ENCODE data around the gene IP6K1.

The IP6K1 gene

GRCh38 chr3:49725906-49726681, 60.2 kb downstream of the IP6K1 start:
- H3K4me1 ChIP-seq, result peaks cover 19 to 40% (median 26%) of the 10 kb centered on the region in 10 experiments
- no peaks in the 10 kb centered on the region for H3K27me3 ChIP-seq
- H3K4me2 ChIP-seq, result no peak overlapping the region
- peaks cover 0 to 60% (median 26%) of the 10 kb centered on the region in 11 experiments; a peak in 20 of 22 replicates for H4K20me1 ChIP-seq
- H3K36me3 ChIP-seq, result peaks cover 66 to 80% (median 74%) of the 10 kb centered on the region in 11 experiments
- H3K9ac ChIP-seq, result peak overlapping the region in 5 of 11 experiments; percentile 7 to 28 (median 15); a peak in 2 of 22 replicates
- peak overlapping the region in 1 of 11 experiments; percentile 5; a peak in 2 of 22 replicates for H3K27ac ChIP-seq
- H3K4me3 ChIP-seq, result no peak overlapping the region
- TF ChIP-seq Cebpa-rat (IDR thresholded peaks at IDR 0.05), result no peak
- no peaks in the 10 kb centered on the region for H3K9me3 ChIP-seq (replicated peaks in 1 of 11)

GRCh38 chr3:49724586-49724985, 61.8 kb downstream of the IP6K1 start:
- H3K27me3 ChIP-seq, result no peaks in the 10 kb centered on the region
- H3K4me1 ChIP-seq, result peaks cover 24 to 49% (median 34%) of the 10 kb centered on the region in 10 experiments
- peak overlapping the region; percentile 89 to 98 (median 94) for H3K9ac ChIP-seq
- peak overlapping the region; percentile 87 to 99 (median 93) for H3K4me2 ChIP-seq
- no peaks in the 10 kb centered on the region for H3K9me3 ChIP-seq (replicated peaks in 1 of 11)
- peak overlapping the region; percentile 65 to 94 (median 84) for H3K27ac ChIP-seq
- H3K4me3 ChIP-seq, result peak overlapping the region; percentile 83 to 100 (median 95)
- H4K20me1 ChIP-seq, result peaks cover 0 to 68% (median 35%) of the 10 kb centered on the region in 11 experiments; a peak in 20 of 22 replicates
- H3K36me3 ChIP-seq, result peaks cover 56 to 73% (median 68%) of the 10 kb centered on the region in 11 experiments
- TF ChIP-seq Cebpa-rat (IDR thresholded peaks at IDR 0.05), result no peak

GRCh38 chr3:49723628-49724551, 62.5 kb downstream of the IP6K1 start, which contains the start of gene GMPPB:
Gene GMPPB, minus strand, starts transcription at chr3:49723951. Its CDS starts 225 bp downstream, at chr3:49723726.
- TF ChIP-seq Cebpa-rat (IDR thresholded peaks at IDR 0.05), result no peak
- Histone ChIP-seq H3K9ac (peak within 1 kb of the TSS; percentile 89 to 98 (median 94)), H3K4me1 (peaks cover 28 to 53% (median 38%) of the 10 kb centered on the region in 10 experiments), H4K20me1 (peaks cover 0 to 73% (median 36%) of the 10 kb centered on the region in 11 experiments; a peak in 20 of 22 replicates), H3K27me3 (no peaks in the 10 kb centered on the region; a peak in 1 of 22 replicates), H3K4me3 (peak within 1 kb of the TSS; percentile 83 to 100 (median 95)), H3K27ac (peak within 1 kb of the TSS; percentile 74 to 94 (median 88)), H3K9me3 (replicated peaks in 1 of 11) (no peaks in the 10 kb centered on the region), H3K36me3 (peaks cover 51 to 68% (median 61%) of the 10 kb centered on the region in 11 experiments), H3K4me2 (peak within 1 kb of the TSS; percentile 93 to 99 (median 99))

DNA sequence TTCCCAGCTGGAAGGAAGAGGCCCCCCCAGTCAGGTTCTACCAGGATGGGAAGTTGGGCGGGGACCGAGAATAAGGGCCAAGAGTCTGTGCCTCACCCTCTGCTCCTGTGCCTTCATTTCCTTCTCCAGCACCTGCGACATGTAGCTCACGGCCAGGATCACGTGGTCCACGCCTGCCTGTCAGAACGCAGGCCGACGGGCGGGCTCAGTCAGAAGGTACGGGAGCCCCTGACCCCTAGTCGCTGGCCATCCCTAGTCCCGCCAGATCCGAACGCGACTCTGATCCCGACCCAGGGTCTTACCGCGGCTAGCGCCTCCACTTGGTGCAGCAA, 63.1 kb downstream of the IP6K1 start:
- H3K9me3 ChIP-seq (replicated peaks in 1 of 11), result no peaks in the 10 kb centered on the region

DNA sequence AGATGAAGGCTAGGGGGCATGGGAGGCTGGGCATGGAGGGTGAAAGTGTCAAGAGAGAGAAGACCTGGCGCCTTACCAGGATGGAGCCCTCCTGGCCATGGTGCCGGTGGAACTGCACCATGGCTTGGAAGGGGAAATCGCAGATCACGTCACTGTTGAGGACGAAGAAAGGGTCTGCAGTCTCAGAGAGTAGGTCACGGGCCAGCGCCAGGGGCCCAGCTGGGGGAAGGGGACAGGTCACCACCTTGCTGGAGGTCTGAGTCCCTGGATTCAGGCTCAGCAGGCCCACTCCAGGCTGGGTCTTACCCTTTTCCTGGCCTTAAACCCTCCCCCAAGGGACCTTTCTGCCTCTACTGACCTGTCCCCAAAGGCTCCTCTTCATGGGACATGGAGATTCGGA, 63.4 kb downstream of the IP6K1 start:
- Histone ChIP-seq H3K4me2 (peak overlapping the region; percentile 79 to 99 (median 98)), H4K20me1 (peaks cover 0 to 80% (median 45%) of the 10 kb centered on the region in 11 experiments; a peak in 20 of 22 replicates), H3K4me1 (peaks cover 38 to 61% (median 48%) of the 10 kb centered on the region in 10 experiments), H3K27ac (peak overlapping the region; percentile 74 to 94 (median 88)), H3K27me3 (peaks cover 0 to 4% (median 0%) of the 10 kb centered on the region in 11 experiments; a peak in 3 of 22 replicates), H3K4me3 (peak overlapping the region; percentile 83 to 100 (median 95)), H3K36me3 (peaks cover 42 to 62% (median 54%) of the 10 kb centered on the region in 11 experiments), H3K9ac (peak overlapping the region; percentile 89 to 98 (median 94)), H3K9me3 (replicated peaks in 1 of 11) (no peaks in the 10 kb centered on the region)
- no peak for TF ChIP-seq Cebpa-rat (IDR thresholded peaks at IDR 0.05)

More for the DNA sequence above, 63.1 kb downstream of the IP6K1 start:
- Histone ChIP-seq H3K36me3 (peaks cover 45 to 62% (median 57%) of the 10 kb centered on the region in 11 experiments), H3K4me3 (peak overlapping the region; percentile 83 to 100 (median 95)), H3K27ac (peak overlapping the region; percentile 74 to 94 (median 88)), H3K4me1 (peaks cover 34 to 59% (median 44%) of the 10 kb centered on the region in 10 experiments), H3K9ac (peak overlapping the region; percentile 89 to 98 (median 94)), H3K4me2 (peak overlapping the region; percentile 79 to 99 (median 98)), H4K20me1 (peaks cover 0 to 79% (median 41%) of the 10 kb centered on the region in 11 experiments; a peak in 20 of 22 replicates), H3K27me3 (peaks cover 0 to 4% (median 0%) of the 10 kb centered on the region in 11 experiments; a peak in 3 of 22 replicates)
- no peak for TF ChIP-seq Cebpa-rat (IDR thresholded peaks at IDR 0.05)

GRCh38 chr3:49721896-49722781, 64.2 kb downstream of the IP6K1 start:
- Histone ChIP-seq H3K4me2 (peak overlapping the region; percentile 79 to 99 (median 98)), H3K4me3 (peak overlapping the region; percentile 83 to 100 (median 95); a peak in 15 of 20 replicates), H4K20me1 (peaks cover 0 to 79% (median 49%) of the 10 kb centered on the region in 11 experiments; a peak in 20 of 22 replicates), H3K9me3 (replicated peaks in 1 of 11) (no peaks in the 10 kb centered on the region), H3K4me1 (peaks cover 45 to 61% (median 53%) of the 10 kb centered on the region in 10 experiments), H3K27me3 (peaks cover 0 to 4% (median 0%) of the 10 kb centered on the region in 11 experiments; a peak in 3 of 22 replicates), H3K36me3 (peaks cover 34 to 54% (median 46%) of the 10 kb centered on the region in 11 experiments), H3K9ac (peak overlapping the region; percentile 89 to 98 (median 94); a peak in 20 of 22 replicates), H3K27ac (peak overlapping the region in 1 of 11 experiments; percentile 94; a peak in 1 of 22 replicates)
- no peak for TF ChIP-seq Cebpa-rat (IDR thresholded peaks at IDR 0.05)

DNA sequence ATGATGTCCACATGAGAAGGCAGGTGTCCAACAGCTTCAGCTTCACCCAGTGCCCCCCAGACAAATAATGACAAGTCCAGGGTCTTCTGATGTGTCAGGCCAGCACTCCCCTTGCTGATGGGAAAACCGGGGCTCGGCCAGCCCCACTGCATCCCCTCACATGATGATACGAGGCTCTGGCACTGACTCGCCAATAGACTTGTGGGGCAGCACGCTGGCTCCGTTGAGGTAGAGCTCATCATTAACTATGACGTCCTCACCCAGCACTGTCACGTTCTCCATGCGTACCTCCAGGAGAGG, 64.8 kb downstream of the IP6K1 start:
- Histone ChIP-seq H3K4me1 (peaks cover 51 to 65% (median 58%) of the 10 kb centered on the region in 10 experiments), H4K20me1 (peaks cover 0 to 79% (median 50%) of the 10 kb centered on the region in 11 experiments; a peak in 20 of 22 replicates), H3K4me3 (no peak overlapping the region), H3K9me3 (replicated peaks in 1 of 11) (no peaks in the 10 kb centered on the region), H3K27me3 (peaks cover 0 to 4% (median 0%) of the 10 kb centered on the region in 11 experiments; a peak in 3 of 22 replicates), H3K9ac (peak overlapping the region in 2 of 11 experiments; percentile 11 to 13; a peak in 1 of 22 replicates), H3K27ac (no peak overlapping the region), H3K4me2 (no peak overlapping the region), H3K36me3 (peaks cover 28 to 53% (median 41%) of the 10 kb centered on the region in 11 experiments)
- no peak for TF ChIP-seq Cebpa-rat (IDR thresholded peaks at IDR 0.05)
